Measurements from ENCODE around the gene UBE3C.

UBE3C gene

DNA sequence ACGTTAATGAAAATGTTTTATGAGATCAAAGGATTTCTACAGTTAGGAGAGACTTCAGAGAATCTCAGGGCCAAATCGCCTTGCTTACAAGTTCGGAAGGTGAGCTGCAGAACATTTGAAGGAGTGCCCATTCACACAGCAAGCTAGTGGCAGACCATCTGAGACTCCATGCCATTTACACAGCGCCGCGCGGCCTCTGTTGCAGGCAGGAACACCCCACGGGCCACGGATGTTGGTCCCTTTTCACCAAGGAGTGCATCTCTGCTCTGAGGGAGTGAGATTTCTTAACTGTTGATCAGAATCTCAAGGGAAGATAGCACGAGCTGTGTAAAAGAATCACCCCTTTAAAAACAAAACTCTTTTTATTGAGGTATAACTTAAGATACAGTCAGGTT lies 1.8 kb downstream of the UBE3C start:
- no CpG with 5 or more reads among the region's 10 CpGs for WGBS (ENCODE audit: extremely low coverage, insufficient coverage, insufficient read length)
- Histone ChIP-seq H3K4ac (ENCODE audit: low read depth, low read length) (peak overlapping the region; percentile 93), H3K36me3 (ENCODE audit: control insufficient read depth in 1 of 2, insufficient read depth in 2 of 2, low read length in 2 of 2) (peaks cover 8 to 19% of the 10 kb centered on the region in 2 experiments), H3K4me1 (ENCODE audit: control insufficient read depth in 1 of 2, insufficient read depth in 2 of 2, low read length in 2 of 2) (peaks cover 3 to 14% of the 10 kb centered on the region in 2 experiments), H3K79me1 (ENCODE audit: low read length) (peaks cover 10% of the 10 kb centered on the region), H3K27ac (ENCODE audit: low read depth, low read length) (no peak overlapping the region), H3K79me2 (ENCODE audit: control insufficient read depth, insufficient read depth, low read length, poor library complexity) (peaks cover 43% of the 10 kb centered on the region), H3K4me2 (ENCODE audit: low read length) (peak overlapping the region; percentile 94), H3K9ac (ENCODE audit: low read length) (no peak overlapping the region), H2BK12ac (ENCODE audit: low read length) (no peak overlapping the region), H4K8ac (ENCODE audit: low read depth, low read length) (no peak overlapping the region), H3K18ac (ENCODE audit: low read length) (no peak overlapping the region), H3K27me3 (ENCODE audit: insufficient read depth, low read length) (no peaks in the 10 kb centered on the region), H3K23ac (ENCODE audit: low read length) (no peak overlapping the region), H3K14ac (ENCODE audit: low read length) (no peak overlapping the region), H2BK5ac (ENCODE audit: low read depth, low read length, poor library complexity) (no peak overlapping the region), H3K9me3 (ENCODE audit: insufficient read depth, low read depth, low read length) (no peaks in the 10 kb centered on the region), H4K12ac (ENCODE audit: low read depth, low read length) (no peak overlapping the region), H2AFZ (ENCODE audit: insufficient read depth, low read length, poor library complexity) (no peak overlapping the region), H2AK5ac (ENCODE audit: low read length) (no peak overlapping the region), H3K4me3 (ENCODE audit: low read depth, low read length) (no peak overlapping the region), H4K91ac (ENCODE audit: low read depth, low read length) (no peak overlapping the region), H2BK120ac (ENCODE audit: insufficient read depth, low read length, poor library complexity) (no peak overlapping the region)
- no peak for DNase-seq

GRCh38 chr7:157141525-157142060 lies 2.9 kb downstream of the UBE3C start:
- Histone ChIP-seq H3K27me3 (ENCODE audit: insufficient read depth, low read length) (no peaks in the 10 kb centered on the region), H2AK5ac (ENCODE audit: low read length) (no peak overlapping the region), H3K14ac (ENCODE audit: low read length) (no peak overlapping the region), H2AFZ (ENCODE audit: insufficient read depth, low read length, poor library complexity) (no peak overlapping the region), H3K18ac (ENCODE audit: low read length) (no peak overlapping the region), H2BK120ac (ENCODE audit: insufficient read depth, low read length, poor library complexity) (no peak overlapping the region), H3K4ac (ENCODE audit: low read depth, low read length) (peak overlapping the region; percentile 93), H3K79me2 (ENCODE audit: control insufficient read depth, insufficient read depth, low read length, poor library complexity) (peaks cover 44% of the 10 kb centered on the region), H3K4me2 (ENCODE audit: low read length) (no peak overlapping the region), H2BK5ac (ENCODE audit: low read depth, low read length, poor library complexity) (no peak overlapping the region), H3K4me3 (ENCODE audit: low read depth, low read length) (peak overlapping the region; percentile 21), H4K12ac (ENCODE audit: low read depth, low read length) (no peak overlapping the region), H4K8ac (ENCODE audit: low read depth, low read length) (no peak overlapping the region), H3K9me3 (ENCODE audit: insufficient read depth, low read depth, low read length) (no peaks in the 10 kb centered on the region), H3K79me1 (ENCODE audit: low read length) (peaks cover 10% of the 10 kb centered on the region), H2BK12ac (ENCODE audit: low read length) (no peak overlapping the region), H3K9ac (ENCODE audit: low read length) (no peak overlapping the region), H3K36me3 (ENCODE audit: control insufficient read depth in 1 of 2, insufficient read depth in 2 of 2, low read length in 2 of 2) (peaks cover 8 to 19% of the 10 kb centered on the region in 2 experiments), H4K91ac (ENCODE audit: low read depth, low read length) (no peak overlapping the region), H3K27ac (ENCODE audit: low read depth, low read length) (no peak overlapping the region), H3K23ac (ENCODE audit: low read length) (no peak overlapping the region), H3K4me1 (ENCODE audit: control insufficient read depth in 1 of 2, insufficient read depth in 2 of 2, low read length in 2 of 2) (peaks cover 3 to 14% of the 10 kb centered on the region in 2 experiments)
- no CpG with 5 or more reads among the region's 16 CpGs for WGBS (ENCODE audit: extremely low coverage, insufficient coverage, insufficient read length)
- no peak for DNase-seq

- no peak overlapping the region for H4K12ac ChIP-seq (ENCODE audit: low read depth, low read length)
- WGBS (ENCODE audit: extremely low coverage, insufficient coverage, insufficient read length) = no CpG with 5 or more reads among the region's 8 CpGs
- H3K4me2 ChIP-seq (ENCODE audit: low read length) = no peak overlapping the region
- no peak overlapping the region for H2BK5ac ChIP-seq (ENCODE audit: low read depth, low read length, poor library complexity)
- H3K27me3 ChIP-seq (ENCODE audit: insufficient read depth, low read length) = no peaks in the 10 kb centered on the region
- peaks cover 44% of the 10 kb centered on the region for H3K79me2 ChIP-seq (ENCODE audit: control insufficient read depth, insufficient read depth, low read length, poor library complexity)
- H2AK5ac ChIP-seq (ENCODE audit: low read length) = no peak overlapping the region
- no peak for DNase-seq
- H3K14ac ChIP-seq (ENCODE audit: low read length) = no peak overlapping the region
- no peak overlapping the region for H2BK12ac ChIP-seq (ENCODE audit: low read length)
- H3K4me3 ChIP-seq (ENCODE audit: low read depth, low read length) = no peak overlapping the region
- H3K9me3 ChIP-seq (ENCODE audit: insufficient read depth, low read depth, low read length) = no peaks in the 10 kb centered on the region
- H4K91ac ChIP-seq (ENCODE audit: low read depth, low read length) = no peak overlapping the region
- peak overlapping the region; percentile 91 for H3K4ac ChIP-seq (ENCODE audit: low read depth, low read length)
- no peak overlapping the region for H3K23ac ChIP-seq (ENCODE audit: low read length)
- no peak overlapping the region for H3K27ac ChIP-seq (ENCODE audit: low read depth, low read length)
- H3K79me1 ChIP-seq (ENCODE audit: low read length) = peaks cover 7% of the 10 kb centered on the region
- peaks cover 3 to 14% of the 10 kb centered on the region in 2 experiments for H3K4me1 ChIP-seq (ENCODE audit: control insufficient read depth in 1 of 2, insufficient read depth in 2 of 2, low read length in 2 of 2)
- H2AFZ ChIP-seq (ENCODE audit: insufficient read depth, low read length, poor library complexity) = no peak overlapping the region
- H3K18ac ChIP-seq (ENCODE audit: low read length) = no peak overlapping the region
- no peak overlapping the region for H3K9ac ChIP-seq (ENCODE audit: low read length)
- H4K8ac ChIP-seq (ENCODE audit: low read depth, low read length) = no peak overlapping the region
- H3K36me3 ChIP-seq (ENCODE audit: control insufficient read depth in 1 of 2, insufficient read depth in 2 of 2, low read length in 2 of 2) = peaks cover 8 to 19% of the 10 kb centered on the region in 2 experiments
- no peak overlapping the region for H2BK120ac ChIP-seq (ENCODE audit: insufficient read depth, low read length, poor library complexity)
Observed at GRCh38 chr7:157143788-157144187, 5.1 kb downstream of the UBE3C start.

DNA sequence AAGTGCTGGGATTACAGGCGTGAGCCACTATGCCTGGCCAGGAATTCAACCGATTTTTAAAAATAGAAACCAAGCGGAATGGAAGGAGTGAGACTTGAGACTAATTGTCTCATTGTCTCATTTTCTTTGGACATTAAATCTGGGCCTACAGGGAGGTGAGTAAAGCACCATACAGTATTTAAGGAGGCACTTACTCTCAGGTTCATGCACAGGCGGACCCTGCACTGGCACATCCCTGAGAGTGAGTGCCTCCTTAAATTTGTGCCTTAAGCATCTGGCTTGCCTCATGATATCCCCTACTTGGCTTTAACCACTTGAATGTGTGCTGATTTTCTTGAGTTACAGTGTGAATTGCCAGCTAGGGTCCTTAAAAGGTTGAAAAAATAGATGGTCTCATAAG lies 10.6 kb downstream of the UBE3C start:
- Histone ChIP-seq H3K36me3 (ENCODE audit: control insufficient read depth in 1 of 2, insufficient read depth in 2 of 2, low read length in 2 of 2) (no peaks in the 10 kb centered on the region), H3K9me3 (ENCODE audit: insufficient read depth, low read depth, low read length) (no peaks in the 10 kb centered on the region), H3K23ac (ENCODE audit: low read length) (no peak overlapping the region), H3K79me1 (ENCODE audit: low read length) (no peaks in the 10 kb centered on the region), H3K18ac (ENCODE audit: low read length) (no peak overlapping the region), H2AFZ (ENCODE audit: insufficient read depth, low read length, poor library complexity) (no peak overlapping the region), H2BK120ac (ENCODE audit: insufficient read depth, low read length, poor library complexity) (no peak overlapping the region), H4K91ac (ENCODE audit: low read depth, low read length) (no peak overlapping the region), H2BK12ac (ENCODE audit: low read length) (no peak overlapping the region), H3K4me2 (ENCODE audit: low read length) (no peak overlapping the region), H3K4ac (ENCODE audit: low read depth, low read length) (peak overlapping the region; percentile 49), H3K9ac (ENCODE audit: low read length) (no peak overlapping the region), H4K12ac (ENCODE audit: low read depth, low read length) (no peak overlapping the region), H3K4me1 (ENCODE audit: control insufficient read depth in 1 of 2, insufficient read depth in 2 of 2, low read length in 2 of 2) (no peaks in the 10 kb centered on the region), H2BK5ac (ENCODE audit: low read depth, low read length, poor library complexity) (no peak overlapping the region), H2AK5ac (ENCODE audit: low read length) (no peak overlapping the region), H3K4me3 (ENCODE audit: low read depth, low read length) (no peak overlapping the region), H3K14ac (ENCODE audit: low read length) (no peak overlapping the region), H4K8ac (ENCODE audit: low read depth, low read length) (no peak overlapping the region), H3K79me2 (ENCODE audit: control insufficient read depth, insufficient read depth, low read length, poor library complexity) (peaks cover 22% of the 10 kb centered on the region), H3K27ac (ENCODE audit: low read depth, low read length) (no peak overlapping the region), H3K27me3 (ENCODE audit: insufficient read depth, low read length) (no peaks in the 10 kb centered on the region)
- no CpG with 5 or more reads among the region's 4 CpGs for WGBS (ENCODE audit: extremely low coverage, insufficient coverage, insufficient read length)
- no peak for DNase-seq
